Right forelimb (tissue), 1 donor: ENCODE results near the gene ANGPTL8.

Experiments used
- DNase-seq: peaks from one replicate; pipeline ENCODE4 v3.0.0-alpha.2; 2018

The ANGPTL8 gene

DNA sequence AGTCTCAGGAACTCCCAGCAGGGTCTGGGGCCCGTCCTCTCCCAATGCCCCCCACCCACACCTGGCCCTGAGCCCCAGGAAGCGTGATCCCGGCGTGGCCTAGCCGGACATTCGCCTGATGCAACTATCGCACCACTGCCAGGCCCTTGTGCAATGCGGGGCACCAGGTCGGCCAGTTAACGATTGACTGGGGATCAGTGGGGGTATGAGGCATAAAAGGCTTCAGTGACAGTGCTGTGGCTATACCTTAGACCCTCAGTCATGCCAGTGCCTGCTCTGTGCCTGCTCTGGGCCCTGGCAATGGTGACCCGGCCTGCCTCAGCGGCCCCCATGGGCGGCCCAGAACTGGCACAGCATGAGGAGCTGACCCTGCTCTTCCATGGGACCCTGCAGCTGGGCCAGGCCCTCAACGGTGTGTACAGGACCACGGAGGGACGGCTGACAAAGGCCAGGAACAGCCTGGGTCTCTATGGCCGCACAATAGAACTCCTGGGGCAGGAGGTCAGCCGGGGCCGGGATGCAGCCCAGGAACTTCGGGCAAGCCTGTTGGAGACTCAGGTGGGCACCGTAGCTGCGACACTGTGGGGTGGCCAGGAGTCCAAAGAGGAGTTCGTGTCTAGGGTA is at the start of gene ANGPTL8:
Gene ANGPTL8, plus strand, starts transcription at position 243 of the 624 bp plus-strand sequence. Its CDS starts 19 bp downstream, at position 262.
- no peak for DNase-seq

DNA sequence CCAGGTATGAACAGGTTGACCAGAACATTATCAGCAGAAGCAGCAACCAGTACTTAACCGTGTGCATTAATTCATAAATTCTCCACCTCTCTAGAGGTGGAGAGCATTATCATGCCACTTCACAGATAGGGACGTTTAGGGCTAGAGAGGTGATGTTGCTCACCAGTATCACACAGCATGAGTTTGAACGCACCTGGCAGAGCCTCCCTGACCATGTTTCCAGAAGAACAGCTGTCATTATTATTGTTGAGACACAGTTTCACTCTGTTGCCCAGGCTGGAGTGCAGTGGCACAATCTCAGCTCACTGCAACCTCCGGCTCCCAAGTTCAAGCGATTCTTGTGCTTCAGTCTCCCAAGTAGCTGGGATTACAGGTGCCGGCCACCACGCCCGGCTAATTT is 48.9 kb upstream of the ANGPTL8 start:
- DNase-seq = no peak

DNA sequence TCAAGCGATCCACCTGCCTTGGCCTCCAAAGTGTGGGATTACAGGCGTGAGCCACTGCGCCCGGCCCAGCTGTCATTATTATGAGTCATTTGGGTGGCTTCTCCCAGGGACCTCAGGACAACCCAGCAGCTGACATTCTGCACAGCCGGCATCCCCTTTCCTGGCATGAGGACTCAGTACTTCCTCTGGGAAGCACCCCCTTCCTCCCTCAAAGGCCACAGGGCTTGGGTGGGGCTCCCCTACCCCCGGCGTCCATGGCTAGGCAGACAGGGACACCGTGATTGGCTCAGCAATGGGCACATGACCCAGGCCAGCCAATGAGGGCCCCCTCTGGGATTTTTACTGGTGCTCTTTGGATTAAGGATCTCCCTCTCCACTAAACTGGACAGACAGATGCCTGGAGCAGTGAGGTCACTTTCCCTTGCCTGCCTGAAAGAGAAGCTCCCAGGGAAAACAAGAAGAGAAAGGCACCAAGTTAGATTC is 48.1 kb upstream of the ANGPTL8 start:
- DNase-seq = peak; percentile 75

DNA sequence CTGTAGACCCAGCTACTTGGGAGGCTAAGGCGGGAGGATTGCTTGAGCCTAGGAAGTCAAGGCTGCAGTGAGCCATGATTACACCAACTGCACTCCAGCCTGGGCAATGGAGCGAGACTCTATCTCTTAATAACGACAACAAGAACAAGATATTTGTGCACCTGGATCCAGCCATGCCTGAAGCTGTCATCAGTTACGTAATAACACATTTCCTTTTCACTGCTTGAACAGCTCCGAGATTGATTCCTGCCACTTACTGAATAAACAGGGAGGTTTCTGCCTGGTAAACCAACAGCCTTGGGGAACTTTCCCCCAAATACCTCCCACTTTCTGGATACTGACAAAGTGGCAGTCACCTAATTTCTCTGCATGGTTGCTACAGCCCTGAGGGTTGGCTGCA is 47.5 kb upstream of the ANGPTL8 start:
- peak; percentile 34 for DNase-seq

GRCh38 chr19:11192957-11193939 is 46.2 kb upstream of the ANGPTL8 start:
- DNase-seq = peak; percentile 41

GRCh38 chr19:11194173-11194572 is 45.2 kb upstream of the ANGPTL8 start:
- DNase-seq = peak; percentile 44

DNA sequence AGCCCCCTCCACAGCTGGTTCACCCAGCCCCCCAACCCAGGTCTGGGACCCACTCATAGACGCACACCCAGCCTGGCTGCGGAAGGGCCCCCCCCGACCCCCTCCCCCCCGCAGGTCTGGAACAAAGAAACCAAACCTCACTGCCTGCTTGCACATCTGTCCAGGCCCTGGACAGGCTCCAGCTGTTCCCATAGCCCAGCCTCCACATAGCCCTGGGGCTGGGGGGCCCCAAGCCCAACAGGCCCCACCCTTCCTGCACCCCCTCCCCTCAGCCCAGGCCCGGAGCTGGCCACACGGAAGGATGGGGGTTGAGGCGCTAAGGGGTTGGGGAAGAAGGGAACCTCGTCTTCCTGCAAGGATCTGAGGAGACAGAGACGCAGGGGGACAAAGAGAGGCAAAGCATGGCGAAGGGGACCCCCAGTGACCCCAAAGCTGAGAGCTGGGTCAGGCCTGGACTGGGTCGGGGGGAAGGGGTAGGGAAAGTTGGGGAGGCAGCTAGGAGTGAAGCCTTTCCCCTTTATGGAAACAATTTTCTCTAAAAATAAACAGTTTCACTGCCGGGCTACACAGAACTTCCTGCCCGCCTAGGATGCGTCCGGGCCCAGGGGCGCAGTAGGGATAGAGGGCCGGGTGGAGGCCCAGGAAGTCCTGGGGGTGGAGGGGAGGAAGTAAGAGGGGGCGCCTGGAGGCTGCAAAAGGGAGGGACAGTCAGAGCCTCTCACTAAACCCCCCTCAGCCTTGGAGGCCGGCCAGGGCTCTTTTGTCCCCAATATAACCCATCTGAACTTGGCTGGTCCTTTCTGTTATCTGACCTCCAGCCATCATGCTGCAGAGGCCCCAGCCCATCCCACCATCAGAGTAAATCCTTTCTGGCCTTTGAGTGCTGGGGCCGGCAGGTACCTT is 44.5 kb upstream of the ANGPTL8 start:
- peak; percentile 76 for DNase-seq

- DNase-seq = peak; percentile 42
These were observed 43.7 kb upstream of the ANGPTL8 start for GRCh38 chr19:11195681-11196080.

GRCh38 chr19:11196406-11197287 is 42.8 kb upstream of the ANGPTL8 start:
- DNase-seq = peak; percentile 79

- DNase-seq = peak; percentile 94
These were observed 41.9 kb upstream of the ANGPTL8 start, which contains the start of gene KANK2 for GRCh38 chr19:11197291-11198174. TSS of gene KANK2 (minus strand) at chr19:11197545. CDS start at chr19:11194511, 3,034 bp downstream.

- no peak for DNase-seq
These were observed 41.3 kb upstream of the ANGPTL8 start for GRCh38 chr19:11198175-11198534.

DNA sequence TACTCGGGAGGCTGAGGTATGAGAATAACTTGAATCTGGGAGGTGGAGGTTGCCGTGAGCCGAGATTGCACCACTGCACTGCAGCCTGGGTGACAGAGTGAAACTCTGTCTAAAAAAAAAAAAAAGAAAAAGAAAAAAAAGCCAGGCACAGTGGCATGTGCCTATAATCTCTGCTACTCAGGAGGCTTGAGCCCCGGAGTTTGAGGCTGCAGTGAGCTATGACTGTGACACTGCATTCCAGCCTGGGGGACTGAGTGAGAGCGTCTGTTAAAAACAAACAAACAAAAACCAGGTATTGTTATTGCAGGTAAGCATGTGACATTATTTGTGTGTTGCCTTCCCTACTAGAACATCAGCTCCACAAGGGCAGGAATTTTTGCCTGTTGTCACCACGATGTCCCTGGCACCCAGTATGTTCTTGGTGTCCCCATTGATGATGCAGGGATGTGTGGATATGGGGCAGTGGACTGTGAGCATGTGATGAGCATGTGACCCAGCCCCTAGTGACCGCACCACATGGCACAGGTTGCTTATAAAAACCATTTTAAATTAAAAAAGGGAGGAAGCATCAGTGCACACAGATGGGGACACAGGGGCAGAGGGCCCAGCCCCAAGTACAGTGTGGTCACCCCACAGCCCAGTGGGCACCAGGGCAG is 40.5 kb upstream of the ANGPTL8 start:
- peak; percentile 30 for DNase-seq

DNA sequence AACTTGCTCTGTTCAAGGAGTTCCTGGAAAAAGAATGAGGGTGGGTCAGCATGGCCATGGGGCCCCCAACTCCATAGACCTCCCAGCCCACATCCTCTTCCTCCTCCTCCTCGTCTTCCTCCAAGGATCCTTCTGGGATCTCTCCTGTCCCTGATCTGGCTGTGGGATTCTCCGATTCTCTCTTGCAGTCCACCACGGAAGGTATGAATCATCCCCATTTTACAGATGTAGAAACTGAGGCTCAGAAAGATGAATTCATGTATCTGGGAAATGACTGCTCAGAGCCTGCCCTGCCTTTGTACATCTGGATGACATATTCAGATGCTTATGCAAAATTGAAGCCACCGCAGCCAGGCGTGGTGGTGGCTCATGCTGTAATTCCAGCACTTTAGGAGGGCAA is 39.9 kb upstream of the ANGPTL8 start:
- peak; percentile 40 for DNase-seq

GRCh38 chr19:11200015-11200574 is 39.3 kb upstream of the ANGPTL8 start:
- DNase-seq = peak; percentile 28

GRCh38 chr19:11200931-11201330 is 38.5 kb upstream of the ANGPTL8 start:
- DNase-seq = no peak

- DNase-seq = no peak
These were observed 37.6 kb upstream of the ANGPTL8 start for GRCh38 chr19:11201791-11202190.

DNA sequence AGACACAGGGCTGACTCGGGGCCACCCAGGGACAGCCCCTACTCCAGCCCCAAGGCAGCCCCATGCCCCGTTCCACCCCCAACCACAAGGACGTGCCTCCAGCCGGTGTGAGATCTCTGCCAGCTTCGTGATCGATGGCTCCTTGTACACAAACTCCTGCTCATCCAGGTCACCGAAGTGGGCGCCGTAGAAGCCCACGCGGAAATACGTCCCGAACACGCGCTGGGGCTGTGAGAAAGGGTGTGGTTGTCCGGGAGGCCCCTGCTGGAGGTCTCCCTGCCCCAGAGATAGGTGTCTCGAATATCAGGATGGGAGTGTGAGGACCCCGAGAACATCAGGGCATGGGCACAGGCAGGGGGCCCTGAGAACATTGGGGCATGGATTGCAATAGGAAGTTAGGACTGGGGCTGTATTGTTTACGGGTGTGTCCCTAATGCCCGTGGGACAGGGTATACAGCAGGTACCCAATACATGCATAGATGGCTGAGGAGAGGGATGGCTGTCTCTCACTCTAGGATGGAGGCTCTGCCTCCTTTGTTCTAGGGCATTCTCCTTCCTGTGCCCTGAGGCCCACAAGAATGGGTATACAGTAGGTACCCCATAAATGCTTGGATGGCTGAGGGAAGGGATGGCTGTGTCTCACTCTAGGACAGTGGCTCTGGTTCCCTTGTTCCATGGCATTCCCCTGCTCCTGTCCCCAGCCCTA is 36.8 kb upstream of the ANGPTL8 start:
- no peak for DNase-seq

DNA sequence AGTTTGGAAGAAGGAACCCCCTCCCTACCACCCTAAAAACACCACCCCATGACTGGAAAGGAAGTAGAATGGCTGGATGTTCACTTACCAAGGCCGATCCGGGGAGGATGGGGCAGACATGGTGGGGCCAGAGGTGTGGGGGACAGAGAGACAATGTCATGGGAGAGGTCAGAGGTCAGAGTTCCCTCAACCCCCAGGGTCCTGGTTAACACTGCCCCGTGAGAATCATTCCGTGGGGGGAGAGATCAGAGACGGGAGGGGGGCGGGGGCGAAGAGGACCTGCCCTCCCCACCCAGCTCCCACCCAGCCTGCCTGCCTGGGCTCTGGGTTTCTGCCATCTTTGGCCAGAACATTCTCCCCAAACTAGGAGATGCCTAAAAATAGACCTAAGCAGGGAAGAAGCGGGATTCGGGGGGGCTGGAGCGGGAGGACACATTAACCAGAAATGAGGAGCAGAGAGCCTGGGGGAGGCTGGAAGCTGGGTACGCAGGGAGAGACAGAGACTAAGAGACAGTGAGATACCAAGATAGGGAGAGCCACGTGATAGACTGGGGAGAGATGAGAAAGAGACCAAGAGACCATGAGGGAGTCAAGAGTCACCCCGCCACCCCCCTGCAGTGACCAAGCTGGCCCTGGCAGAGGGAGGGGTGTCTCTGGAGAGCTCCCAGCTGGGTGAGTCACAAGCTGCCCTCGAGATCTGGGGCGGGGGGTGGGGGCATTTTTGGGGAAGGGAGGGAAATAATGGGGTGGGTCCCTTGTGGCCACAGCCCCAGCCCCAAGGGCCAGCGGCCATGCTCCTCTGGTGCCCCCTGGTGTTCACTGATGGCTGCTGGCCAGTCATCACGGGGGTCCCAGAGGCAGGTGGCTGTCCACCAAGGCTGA is 36.0 kb upstream of the ANGPTL8 start:
- no peak for DNase-seq
